LNCAP (cell line): ENCODE data around the gene ARHGAP35.

Experiments used
- TF ChIP-seq, protein P1 (sequence below): fragments of 450-650 bp; IDR thresholded peaks from 2 replicates; pipeline ENCODE4 v1.5.1; 2017; ENCODE audit warnings: mild to moderate bottlenecking

ARHGAP35 gene

DNA sequence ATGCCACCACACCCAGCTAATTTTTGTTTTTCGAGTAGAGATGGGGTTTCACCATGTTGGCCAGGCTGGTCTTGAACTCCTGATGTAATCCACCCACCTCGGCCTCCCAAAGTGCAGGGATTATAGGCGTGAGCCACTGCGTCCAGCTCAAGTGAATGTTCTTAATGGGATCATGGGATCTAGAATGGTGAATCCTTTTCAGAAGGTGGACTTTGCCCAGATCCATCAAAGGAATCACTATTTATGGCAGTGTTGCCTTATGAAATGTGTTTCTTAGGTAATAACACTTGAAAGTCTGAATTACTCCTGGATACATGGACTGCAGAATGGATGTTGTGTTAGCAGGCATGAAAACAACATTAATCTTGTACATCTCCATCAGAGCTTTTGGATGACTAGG, 20.3 kb downstream of the ARHGAP35 start:
- TF ChIP-seq, protein P1, sequence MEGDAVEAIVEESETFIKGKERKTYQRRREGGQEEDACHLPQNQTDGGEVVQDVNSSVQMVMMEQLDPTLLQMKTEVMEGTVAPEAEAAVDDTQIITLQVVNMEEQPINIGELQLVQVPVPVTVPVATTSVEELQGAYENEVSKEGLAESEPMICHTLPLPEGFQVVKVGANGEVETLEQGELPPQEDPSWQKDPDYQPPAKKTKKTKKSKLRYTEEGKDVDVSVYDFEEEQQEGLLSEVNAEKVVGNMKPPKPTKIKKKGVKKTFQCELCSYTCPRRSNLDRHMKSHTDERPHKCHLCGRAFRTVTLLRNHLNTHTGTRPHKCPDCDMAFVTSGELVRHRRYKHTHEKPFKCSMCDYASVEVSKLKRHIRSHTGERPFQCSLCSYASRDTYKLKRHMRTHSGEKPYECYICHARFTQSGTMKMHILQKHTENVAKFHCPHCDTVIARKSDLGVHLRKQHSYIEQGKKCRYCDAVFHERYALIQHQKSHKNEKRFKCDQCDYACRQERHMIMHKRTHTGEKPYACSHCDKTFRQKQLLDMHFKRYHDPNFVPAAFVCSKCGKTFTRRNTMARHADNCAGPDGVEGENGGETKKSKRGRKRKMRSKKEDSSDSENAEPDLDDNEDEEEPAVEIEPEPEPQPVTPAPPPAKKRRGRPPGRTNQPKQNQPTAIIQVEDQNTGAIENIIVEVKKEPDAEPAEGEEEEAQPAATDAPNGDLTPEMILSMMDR, result no peak

DNA sequence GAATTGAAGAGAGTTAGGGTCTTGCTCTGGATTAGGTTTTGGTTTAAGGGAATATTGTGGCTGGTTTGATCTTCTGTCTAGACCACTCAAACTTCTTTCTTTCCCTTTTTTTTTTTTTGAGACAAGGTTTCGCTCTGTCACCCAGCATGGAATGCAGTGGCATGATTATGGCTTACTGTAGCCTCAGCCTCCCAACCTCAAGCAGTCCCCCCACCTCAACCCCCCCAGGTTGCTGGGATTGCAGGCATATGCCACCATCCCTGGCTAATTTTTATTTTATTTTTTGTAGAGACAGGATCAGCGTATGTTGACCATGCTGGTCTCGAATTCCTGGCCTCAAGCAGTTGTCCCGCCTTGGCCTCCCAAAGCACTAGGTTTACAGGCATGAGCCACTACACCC, 21.2 kb downstream of the ARHGAP35 start:
- TF ChIP-seq, protein P1, result no peak

DNA sequence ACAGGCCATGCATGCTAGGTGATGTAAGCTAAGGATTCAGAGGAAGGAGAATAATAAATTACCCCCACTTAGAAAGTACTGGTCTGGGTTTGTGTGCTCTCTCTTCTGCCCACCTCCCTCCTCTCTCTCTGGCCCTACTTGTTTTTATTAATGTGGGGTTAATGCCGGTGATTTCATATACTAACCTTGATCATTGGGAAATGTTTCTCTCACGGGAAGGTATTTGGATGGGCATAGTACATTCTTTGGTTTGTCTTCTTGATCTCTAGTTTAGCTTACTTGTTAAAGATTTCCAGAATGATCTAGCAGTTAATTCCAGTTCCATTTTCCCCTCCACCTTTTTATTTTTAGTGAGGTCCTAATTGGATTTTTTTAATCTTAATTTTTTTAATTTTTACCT, 24.6 kb downstream of the ARHGAP35 start:
- TF ChIP-seq, protein P1, result no peak

DNA sequence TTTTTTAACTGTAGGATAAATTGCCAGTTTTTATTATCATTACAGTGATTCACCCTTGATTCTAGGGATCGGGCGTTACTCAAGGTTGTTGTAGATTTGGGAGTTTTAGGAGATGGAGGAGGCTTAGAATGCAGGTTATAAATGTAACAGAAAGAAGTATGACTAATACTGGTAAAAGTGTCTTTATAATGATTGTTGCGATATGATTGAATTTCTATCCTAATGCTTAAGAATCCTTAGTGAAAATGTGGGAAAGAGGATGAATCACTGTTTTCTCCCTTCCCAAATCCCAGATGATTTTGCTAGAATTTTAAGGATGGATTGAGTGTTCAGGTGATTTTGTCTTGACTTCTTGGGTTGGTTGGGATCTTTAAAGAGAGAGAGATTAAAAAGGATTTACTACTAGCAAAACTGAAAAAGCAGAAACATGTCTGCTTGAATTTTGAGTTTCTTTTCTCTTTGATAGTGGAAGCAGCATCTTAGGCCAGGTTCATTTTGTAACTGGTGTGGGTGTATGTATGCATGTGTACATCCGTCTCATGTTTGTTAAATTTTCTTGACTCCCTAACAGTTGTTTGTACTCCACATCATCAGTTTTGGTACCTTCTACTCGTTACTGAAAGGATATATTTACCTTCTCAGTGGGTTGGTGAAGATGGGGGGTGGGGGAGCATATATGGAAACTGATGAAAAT, 25.9 kb downstream of the ARHGAP35 start:
- TF ChIP-seq, protein P1, result no peak

DNA sequence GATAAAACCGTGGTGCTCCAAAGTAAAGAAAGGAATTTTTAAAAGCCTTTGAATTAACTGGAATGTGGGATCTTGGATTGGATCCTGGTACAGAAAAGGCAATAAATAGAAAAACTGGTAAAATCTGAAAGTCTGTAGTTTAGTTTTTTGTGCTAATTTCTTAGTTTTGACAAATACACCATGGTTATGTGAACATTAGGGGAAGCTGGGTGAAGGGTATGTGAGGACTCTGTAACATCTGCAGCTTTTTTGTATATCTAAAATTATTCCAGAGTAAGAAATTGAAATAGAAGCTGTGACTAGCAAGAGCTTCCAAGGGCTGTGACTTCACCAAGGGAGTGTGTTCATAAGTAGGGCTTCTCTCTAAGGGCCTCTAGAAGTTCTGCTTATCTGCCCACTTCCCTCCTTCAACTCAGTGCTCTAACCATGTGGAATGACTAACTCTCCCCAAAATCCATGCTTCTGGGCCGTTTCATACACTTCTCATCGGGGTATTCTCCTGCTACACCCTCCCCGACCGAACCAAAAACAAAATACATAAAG, 26.5 kb downstream of the ARHGAP35 start:
- TF ChIP-seq, protein P1, result no peak

DNA sequence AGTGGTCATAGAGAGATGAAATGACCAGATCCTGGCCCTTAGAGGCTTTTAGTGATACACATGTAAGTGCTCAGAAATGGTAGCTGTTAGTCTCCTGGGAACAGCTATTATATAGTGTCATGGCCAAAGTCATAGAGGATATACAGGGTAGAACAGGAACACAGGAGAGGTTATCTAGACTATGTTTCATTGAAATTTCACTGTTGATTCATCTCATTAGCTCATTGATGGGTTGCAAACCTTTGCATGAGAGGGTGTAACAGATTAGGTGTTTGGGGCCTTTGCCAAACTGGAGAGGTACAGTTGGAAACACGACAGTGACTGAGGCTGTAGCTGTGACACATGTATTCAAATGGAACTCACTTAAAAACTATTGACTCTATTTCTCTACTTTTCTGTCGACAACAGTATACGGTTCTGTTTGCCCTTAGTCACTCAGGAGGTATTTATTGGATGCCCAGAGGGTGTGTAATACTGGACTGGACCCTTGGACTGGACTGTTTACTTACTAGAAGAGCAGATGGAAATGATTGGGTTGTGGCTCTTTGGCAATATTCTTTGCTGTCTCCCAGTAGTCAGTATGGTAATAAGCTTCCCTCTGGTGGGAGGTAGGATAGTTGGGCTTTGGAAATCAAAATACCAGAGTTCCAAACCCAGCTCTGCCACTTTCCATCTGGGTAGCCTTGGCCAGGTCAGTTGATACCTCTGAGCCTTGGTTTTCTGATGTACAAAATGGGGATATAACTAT, 29.8 kb downstream of the ARHGAP35 start:
- TF ChIP-seq, protein P1, result no peak

DNA sequence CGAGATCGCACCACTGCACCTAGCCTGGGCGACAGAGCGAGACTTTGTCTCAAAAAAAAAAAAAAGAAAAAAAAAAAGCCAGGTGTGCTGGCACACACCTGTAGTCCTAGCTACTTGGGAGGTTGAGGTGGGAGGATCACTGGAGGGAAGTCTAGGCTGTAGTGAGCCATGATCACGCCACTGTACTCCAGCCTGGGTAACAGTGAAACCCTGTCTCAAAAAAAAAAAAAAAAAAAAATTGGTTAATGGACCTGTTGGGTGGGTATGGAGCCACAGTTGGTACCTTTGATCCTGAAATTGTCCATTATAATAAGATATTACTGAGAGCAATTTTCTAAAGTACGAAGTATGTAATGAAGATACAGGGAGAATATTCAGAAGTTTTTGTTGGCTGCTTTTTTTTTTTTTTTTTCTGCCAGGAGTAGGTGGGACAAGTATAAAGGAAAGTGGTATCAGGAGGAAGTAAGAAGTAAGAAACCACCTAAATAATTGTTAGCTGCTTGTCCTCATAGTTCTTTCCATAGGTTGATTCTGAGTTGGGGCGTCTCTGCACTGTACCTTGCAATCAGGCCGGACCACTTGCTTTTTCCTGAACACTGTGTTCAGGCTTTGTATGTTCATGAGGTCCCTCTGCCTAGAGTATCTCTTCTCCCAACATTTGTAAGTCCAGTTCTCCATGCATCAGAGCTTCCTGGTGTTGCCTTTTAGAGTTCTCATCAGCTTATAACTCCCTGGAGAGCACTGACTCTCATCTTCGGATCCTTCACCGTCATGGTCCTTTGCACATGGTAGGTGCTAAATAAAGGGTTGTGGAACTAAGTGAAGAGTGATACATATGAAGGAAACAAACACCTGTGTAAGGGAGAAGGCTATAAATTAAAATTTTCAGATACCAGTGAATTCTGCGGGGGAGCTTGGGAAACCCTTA, 31.7 kb downstream of the ARHGAP35 start:
- TF ChIP-seq, protein P1, result no peak
